Glutamatergic neuron (in vitro differentiated cells): ENCODE measurements around the gene ZNF280B. TPM values are rescaled to one million over a fixed set of nuclear protein-coding genes. Genes with fewer than 3 reads are reported as not detected.

ENCODE experiments used
- DNase-seq: peaks from one replicate; pipeline ENCODE4 v3.0.0; 2022
- H3K27ac Mint-ChIP-seq: one replicate; pipeline ENCODE4 v1.8.0; 2020; ENCODE audit warnings: mild to moderate bottlenecking, mixed read lengths, inconsistent platforms; ENCODE audit not compliant: unreplicated experiment
- H3K27me3 Mint-ChIP-seq: one replicate; pipeline ENCODE4 v1.8.0; 2020; ENCODE audit warnings: mild to moderate bottlenecking, moderate library complexity, mixed read lengths, inconsistent platforms; ENCODE audit not compliant: unreplicated experiment
- H3K36me3 Mint-ChIP-seq: one replicate; pipeline ENCODE4 v1.8.0; 2020; ENCODE audit warnings: mild to moderate bottlenecking, mixed read lengths, inconsistent platforms; ENCODE audit not compliant: unreplicated experiment
- H3K4me1 Mint-ChIP-seq: one replicate; pipeline ENCODE4 v1.8.0; 2020; ENCODE audit warnings: mild to moderate bottlenecking, low read depth, mixed read lengths, inconsistent platforms; ENCODE audit not compliant: unreplicated experiment
- H3K4me3 Mint-ChIP-seq: one replicate; pipeline ENCODE4 v1.8.0; 2020; ENCODE audit warnings: mild to moderate bottlenecking, mixed read lengths, inconsistent platforms; ENCODE audit not compliant: unreplicated experiment
- H3K9me3 Mint-ChIP-seq: one replicate; pipeline ENCODE4 v1.8.0; 2020; ENCODE audit warnings: mild to moderate bottlenecking, moderate library complexity, mixed read lengths, inconsistent platforms; ENCODE audit not compliant: unreplicated experiment
- total RNA-seq: library from RNA; stranded (reverse); fragmentation: NEBNext Ultra II Directional; extraction: Animal tissue kit (Norgen Biotek cat#: 25700); gene quantifications from one replicate; pipeline ENCODE4 v1.2.1, GENCODE V29; 2021; ENCODE audit not compliant: unreplicated experiment
- TF ChIP-seq, protein P1 (sequence below): fragments of 200-600 bp; sonication (generic); IDR thresholded peaks from one replicate; pipeline ENCODE4 v1.5.0; 2021; ENCODE audit not compliant: partially characterized antibody, unreplicated experiment

The ZNF280B gene
- total RNA-seq, 1 donor from 2014 or later: 1.8 TPM

DNA sequence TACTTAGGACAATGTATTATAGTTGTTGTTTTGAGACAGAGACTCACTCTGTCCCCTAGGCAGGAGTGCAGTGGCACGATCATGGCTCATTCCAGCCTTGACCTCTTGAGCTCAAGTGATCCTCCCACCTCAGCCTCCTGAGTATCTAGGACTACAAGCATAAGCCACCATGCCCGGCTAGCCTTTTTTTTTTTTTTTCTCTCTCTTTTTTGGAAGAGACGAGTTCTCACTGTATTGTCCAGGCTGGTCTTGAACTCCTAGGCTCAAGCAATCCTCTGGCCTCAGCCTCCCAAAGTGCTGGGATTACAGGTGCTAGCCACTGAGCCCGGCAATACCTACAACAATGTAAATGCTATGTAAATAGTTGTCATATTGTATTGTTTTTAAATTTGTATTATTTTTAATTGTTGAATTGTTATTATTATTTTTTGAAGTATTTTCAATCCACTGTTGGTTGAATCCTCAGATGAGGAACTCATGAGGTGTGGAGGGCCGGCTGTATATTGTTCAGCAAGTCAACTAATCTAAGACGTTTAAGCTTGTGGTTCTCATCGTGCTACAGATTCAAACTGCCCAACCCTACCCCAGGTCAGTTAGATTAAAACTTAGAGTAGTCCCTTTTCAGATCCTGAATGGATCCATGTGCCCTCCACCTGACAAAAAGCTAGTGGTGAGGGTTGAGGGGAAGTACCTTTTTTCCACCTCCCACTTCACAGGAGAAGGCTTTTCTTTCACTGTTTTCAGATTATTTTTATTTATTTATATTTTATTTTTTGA is 23.4 kb upstream of the ZNF280B start:
- H3K27me3 Mint-ChIP-seq: peaks cover 2% of the 10 kb centered on the region
- no peak overlapping the region for H3K4me3 Mint-ChIP-seq
- TF ChIP-seq, protein P1, sequence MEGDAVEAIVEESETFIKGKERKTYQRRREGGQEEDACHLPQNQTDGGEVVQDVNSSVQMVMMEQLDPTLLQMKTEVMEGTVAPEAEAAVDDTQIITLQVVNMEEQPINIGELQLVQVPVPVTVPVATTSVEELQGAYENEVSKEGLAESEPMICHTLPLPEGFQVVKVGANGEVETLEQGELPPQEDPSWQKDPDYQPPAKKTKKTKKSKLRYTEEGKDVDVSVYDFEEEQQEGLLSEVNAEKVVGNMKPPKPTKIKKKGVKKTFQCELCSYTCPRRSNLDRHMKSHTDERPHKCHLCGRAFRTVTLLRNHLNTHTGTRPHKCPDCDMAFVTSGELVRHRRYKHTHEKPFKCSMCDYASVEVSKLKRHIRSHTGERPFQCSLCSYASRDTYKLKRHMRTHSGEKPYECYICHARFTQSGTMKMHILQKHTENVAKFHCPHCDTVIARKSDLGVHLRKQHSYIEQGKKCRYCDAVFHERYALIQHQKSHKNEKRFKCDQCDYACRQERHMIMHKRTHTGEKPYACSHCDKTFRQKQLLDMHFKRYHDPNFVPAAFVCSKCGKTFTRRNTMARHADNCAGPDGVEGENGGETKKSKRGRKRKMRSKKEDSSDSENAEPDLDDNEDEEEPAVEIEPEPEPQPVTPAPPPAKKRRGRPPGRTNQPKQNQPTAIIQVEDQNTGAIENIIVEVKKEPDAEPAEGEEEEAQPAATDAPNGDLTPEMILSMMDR: no peak
- peaks cover 5% of the 10 kb centered on the region for H3K36me3 Mint-ChIP-seq
- no peak overlapping the region for H3K27ac Mint-ChIP-seq
- H3K9me3 Mint-ChIP-seq: peaks cover 1% of the 10 kb centered on the region
- no peaks in the 10 kb centered on the region for H3K4me1 Mint-ChIP-seq
- DNase-seq: no peak

DNA sequence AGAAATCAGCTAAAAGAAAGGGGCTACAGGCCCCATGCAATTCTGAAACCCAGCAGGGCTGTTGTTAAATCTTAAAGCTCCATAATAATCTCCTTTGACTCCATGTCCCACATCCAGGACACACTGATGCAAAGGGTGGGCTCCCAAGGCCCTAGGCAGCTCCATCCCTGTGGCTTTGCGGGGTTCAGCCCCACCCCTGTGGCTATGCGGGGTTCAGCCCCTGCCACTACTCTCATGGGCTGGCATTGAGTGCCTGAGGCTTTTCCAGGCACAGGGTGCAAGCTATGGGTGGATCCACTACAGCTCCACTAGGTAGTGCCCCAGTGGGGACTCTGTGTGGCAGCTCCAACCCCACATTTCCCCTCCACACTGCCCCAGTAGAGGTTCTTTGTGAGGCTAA is 20.2 kb upstream of the ZNF280B start:
- Mint-ChIP-seq H3K4me3 (no peak overlapping the region), H3K9me3 (peaks cover under 1% of the 10 kb centered on the region), H3K27me3 (peaks cover 3% of the 10 kb centered on the region), H3K4me1 (no peaks in the 10 kb centered on the region), H3K36me3 (peaks cover 7% of the 10 kb centered on the region), H3K27ac (no peak overlapping the region)
- TF ChIP-seq, protein P1: no peak
- DNase-seq: no peak

DNA sequence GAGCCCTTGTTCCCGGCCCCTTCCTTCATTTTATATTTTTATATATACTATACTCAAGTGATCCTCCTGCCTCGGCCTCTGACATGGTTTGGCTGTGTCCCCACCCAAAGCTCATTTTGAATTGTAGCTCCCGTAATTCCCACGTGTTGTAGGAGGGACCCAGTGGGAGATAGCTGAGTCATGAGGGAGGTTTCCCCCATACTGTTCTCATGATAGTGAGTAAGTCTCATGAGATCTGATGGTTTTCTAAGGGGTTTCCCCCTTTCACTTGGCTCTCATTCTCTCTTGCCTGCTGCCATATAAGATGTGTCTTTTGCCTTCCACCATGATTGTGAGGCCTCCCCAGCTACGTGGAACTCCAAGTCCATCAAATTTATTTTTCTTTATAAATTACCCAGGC is 18.8 kb upstream of the ZNF280B start:
- Mint-ChIP-seq H3K27ac (no peak overlapping the region), H3K27me3 (peaks cover 3% of the 10 kb centered on the region), H3K4me3 (no peak overlapping the region), H3K4me1 (no peaks in the 10 kb centered on the region), H3K9me3 (no peaks in the 10 kb centered on the region), H3K36me3 (peaks cover 7% of the 10 kb centered on the region)
- TF ChIP-seq, protein P1: no peak
- DNase-seq: no peak

DNA sequence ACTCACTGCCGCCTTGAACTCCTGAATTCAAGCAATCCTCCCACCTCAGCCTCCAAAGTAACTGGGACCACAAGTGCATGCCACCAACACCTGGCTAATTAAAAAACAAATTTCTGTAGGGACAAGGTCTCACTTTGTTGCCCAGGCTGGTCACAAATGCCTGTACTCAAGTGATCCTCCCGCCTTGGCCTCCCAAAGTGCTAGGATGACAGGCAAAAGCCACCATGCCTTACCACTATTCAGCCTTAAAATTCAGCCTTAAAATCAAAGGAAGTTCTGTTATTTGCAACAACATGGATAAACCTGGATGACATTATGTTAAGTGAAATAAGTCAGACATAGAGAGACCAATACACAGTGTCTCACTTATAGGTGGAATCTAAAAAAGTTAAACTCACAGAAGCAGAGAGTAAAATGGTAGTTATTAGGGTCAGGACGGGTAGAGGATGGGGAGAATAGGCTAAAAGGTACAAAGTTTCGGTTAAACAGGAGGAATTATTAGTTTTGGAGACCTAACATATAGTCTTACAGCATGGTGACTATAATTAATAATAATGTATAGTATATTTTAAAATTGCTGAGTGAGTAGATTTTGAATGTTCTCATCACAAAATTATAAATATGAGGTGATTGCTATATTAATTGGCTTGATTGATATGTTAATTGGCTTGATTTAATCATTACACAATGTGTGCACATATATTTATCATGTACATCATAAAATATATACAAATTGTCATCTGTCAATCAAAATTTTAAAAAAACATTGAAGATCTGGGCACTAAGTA is 17.8 kb upstream of the ZNF280B start:
- Mint-ChIP-seq H3K4me3 (no peak overlapping the region), H3K4me1 (no peaks in the 10 kb centered on the region), H3K9me3 (no peaks in the 10 kb centered on the region), H3K27me3 (peaks cover 3% of the 10 kb centered on the region), H3K36me3 (peaks cover 7% of the 10 kb centered on the region), H3K27ac (no peak overlapping the region)
- TF ChIP-seq, protein P1: no peak
- no peak for DNase-seq

DNA sequence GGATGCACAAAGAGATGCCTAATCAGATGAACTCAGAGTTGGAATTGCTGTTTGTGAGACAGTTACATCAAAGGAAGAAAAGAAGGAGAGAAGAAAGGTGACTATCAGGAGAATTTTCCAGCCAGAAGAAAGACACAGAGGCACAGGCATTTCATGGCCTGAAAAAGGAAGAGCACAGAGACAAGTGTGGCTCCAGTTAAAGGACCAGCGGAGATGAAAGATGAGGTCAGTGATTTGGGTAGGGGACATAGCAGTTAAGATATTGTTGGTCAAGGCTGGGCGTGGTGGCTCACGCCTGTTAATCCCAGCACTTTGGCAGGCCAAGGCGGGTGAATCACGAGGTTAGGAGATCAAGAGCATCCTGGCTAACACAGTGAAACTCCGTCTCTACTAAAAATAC is 15.0 kb upstream of the ZNF280B start:
- Mint-ChIP-seq H3K4me1 (peaks cover 1% of the 10 kb centered on the region), H3K9me3 (no peaks in the 10 kb centered on the region), H3K27ac (no peak overlapping the region), H3K36me3 (peaks cover 7% of the 10 kb centered on the region), H3K4me3 (no peak overlapping the region), H3K27me3 (peaks cover 3% of the 10 kb centered on the region)
- TF ChIP-seq, protein P1: no peak
- no peak for DNase-seq
